IMR-90 (cell line): ENCODE results near the gene RECK. TPM values are rescaled to one million over a fixed set of nuclear protein-coding genes. Genes with fewer than 3 reads are reported as not detected.

Source experiments
- microRNA-seq, 2 experiments: library from miRNA; stranded (forward) in 1 of 2; unstranded in 1 of 2; fragments of 10-50 nt in 1 of 2; fragments of <30 nt in 1 of 2; gene quantifications in 1 of 2; microRNA quantifications in 1 of 2; one replicate each; pipeline versions ENCODE3 to v1.1.0; 2013 to 2020; ENCODE audit not compliant: insufficient read depth in 1 of 2, insufficient read length in 1 of 2, unreplicated experiment in 1 of 2
- polyA plus RNA-seq, 3 experiments: library from polyadenylated mRNA; depleted of rRNA; stranded (reverse); fragments of >200 nt; gene quantifications; 2 replicates each; pipeline ENCODE4 v1.2.3, GENCODE V29; 2012; ENCODE audit warnings: low replicate concordance in 1 of 3
- small RNA-seq, 5 experiments: library from RNA; depleted of rRNA; stranded (forward); fragments of <200 nt; gene quantifications; one replicate each; pipeline ENCODE3, GENCODE V24; 2012
- total RNA-seq: library from RNA; depleted of rRNA; stranded (reverse); fragments of >200 nt; gene quantifications from 2 replicates; pipeline ENCODE4 v1.2.3, GENCODE V29; 2012; rRNA removed

RECK gene
- total and polyA plus RNA-seq, 2 of the 4 experiments (the other 2 are of a cell fraction), result 23.5 to 44.0 TPM

Small RNAs within 50 kb of the gene (microRNA-seq; reads per million reads assigned to microRNA genes)
- not detected for gene RF02275 (ENCODE audit: insufficient read depth, insufficient read length)

Small RNAs within 50 kb of the gene (small RNA-seq; reads per million reads assigned to genes)
- 0 reads per million in 5 experiments for gene RF02275

Other genes with a start within 250 kb of the RECK start
- 5.2 and 6.4 TPM in 2 replicates for gene NPR2, start 245.3 kb upstream of the RECK start, total RNA-seq
- 29.9 and 35.7 TPM in 2 replicates for gene NPR2, start 245.3 kb upstream of the RECK start, polyA plus RNA-seq (2012; rRNA removed)
- gene SPAG8, start 224.7 kb upstream of the RECK start, total RNA-seq, result 0.28 and 0.72 TPM in 2 replicates
- 0.62 and 0.84 TPM in 2 replicates for gene SPAG8, start 224.7 kb upstream of the RECK start, polyA plus RNA-seq (2012; rRNA removed)
- gene HINT2, start 221.9 kb upstream of the RECK start, total RNA-seq, result 6.7 and 7.5 TPM in 2 replicates
- 17.4 and 20.6 TPM in 2 replicates for gene HINT2, start 221.9 kb upstream of the RECK start, polyA plus RNA-seq (2012; rRNA removed)
- gene FAM221B, start 208.2 kb upstream of the RECK start, total RNA-seq, result not detected in 2 replicates
- gene FAM221B, start 208.2 kb upstream of the RECK start, polyA plus RNA-seq (2012; rRNA removed), result not detected in 2 replicates
- 0.56 and 0.72 TPM in 2 replicates for gene TMEM8B, start 207.7 kb upstream of the RECK start, total RNA-seq
- gene TMEM8B, start 207.7 kb upstream of the RECK start, polyA plus RNA-seq (2012; rRNA removed), result 8.2 and 8.3 TPM in 2 replicates
- gene OR13J1, start 166.5 kb upstream of the RECK start, total RNA-seq, result not detected in 2 replicates
- not detected in 2 replicates for gene OR13J1, start 166.5 kb upstream of the RECK start, polyA plus RNA-seq (2012; rRNA removed)
- gene HRCT1, start 130.7 kb upstream of the RECK start, total RNA-seq, result 1.1 and 1.7 TPM in 2 replicates
- 3.9 and 4.4 TPM in 2 replicates for gene HRCT1, start 130.7 kb upstream of the RECK start, polyA plus RNA-seq (2012; rRNA removed)
- 0.18 and 0.28 TPM in 2 replicates for gene SPAAR, start 127.4 kb upstream of the RECK start, total RNA-seq
- 0.24 and 0.32 TPM in 2 replicates for gene SPAAR, start 127.4 kb upstream of the RECK start, polyA plus RNA-seq (2012; rRNA removed)
- 0.56 and 0.90 TPM in 2 replicates for gene OR2S2, start 78.8 kb upstream of the RECK start, total RNA-seq
- 0.20 and 0.46 TPM in 2 replicates for gene OR2S2, start 78.8 kb upstream of the RECK start, polyA plus RNA-seq (2012; rRNA removed)
- 35.8 and 37.8 TPM in 2 replicates for gene GLIPR2, start 99.8 kb downstream of the RECK start, total RNA-seq
- gene GLIPR2, start 99.8 kb downstream of the RECK start, polyA plus RNA-seq (2012; rRNA removed), result 42.7 and 43.3 TPM in 2 replicates
- 1.1 TPM in 2 replicates for gene CCIN, start 132.5 kb downstream of the RECK start, total RNA-seq
- 0.73 and 0.80 TPM in 2 replicates for gene CCIN, start 132.5 kb downstream of the RECK start, polyA plus RNA-seq (2012; rRNA removed)
- 133 and 208 TPM in 2 replicates for gene CLTA, start 154.0 kb downstream of the RECK start, total RNA-seq
- gene CLTA, start 154.0 kb downstream of the RECK start, polyA plus RNA-seq (2012; rRNA removed), result 246 and 280 TPM in 2 replicates
- 28.3 and 34.1 TPM in 2 replicates for gene GNE, start 221.5 kb downstream of the RECK start, total RNA-seq
- 9.8 and 11.7 TPM in 2 replicates for gene GNE, start 221.5 kb downstream of the RECK start, polyA plus RNA-seq (2012; rRNA removed)